OCI-LY7 (cell line): Measurements from ENCODE around the gene COL4A2.
"Not testable (repeated sequence)": the region's sequence is repeated elsewhere in the genome, so short reads cannot be mapped to it uniquely, and the experiment has no call there.

ENCODE experiments used
- CTCF ChIP-seq: fragments of 200-600 bp; sonication (generic); conservative IDR thresholded peaks from 2 replicates; pipeline ENCODE4 v1.5.1; 2014; ENCODE audit warnings: mild to moderate bottlenecking, antibody characterized with exemption, low read length, moderate library complexity, mixed read lengths
- EZH2phosphoT487 ChIP-seq: fragments of 200-600 bp; sonication (generic); IDR thresholded peaks from 2 replicates; pipeline ENCODE4 v1.6.1; 2018; ENCODE audit warnings: low read depth, borderline replicate concordance, mild to moderate bottlenecking, mixed run types, antibody characterized with exemption, low read length, moderate library complexity, mixed read lengths

GRCh38 chr13:110313261-110313660 lies 6.2 kb downstream of the COL4A2 start:
- TF ChIP-seq CTCF, EZH2phosphoT487: not testable (repeated sequence)
